HepG2 (cell line): ENCODE data around the gene DTNB. TPM values are rescaled to one million over a fixed set of nuclear protein-coding genes. Genes with fewer than 3 reads are reported as not detected.

Experiments
- ARNT2 ChIP-seq: sonication (generic); formaldehyde crosslinking; IDR thresholded peaks from 2 replicates; pipeline ENCODE4 v1.8.0; 2022; ENCODE audit warnings: mild to moderate bottlenecking, low read depth, missing genetic modification reagents, moderate library complexity
- HIC2 ChIP-seq: sonication (generic); formaldehyde crosslinking; IDR thresholded peaks from 2 replicates; pipeline ENCODE4 v1.9.0; 2022; ENCODE audit warnings: low read depth, missing genetic modification reagents
- MLXIP ChIP-seq: sonication (generic); formaldehyde crosslinking; IDR thresholded peaks from 2 replicates; pipeline ENCODE4 v1.9.0; 2021; ENCODE audit warnings: missing genetic modification reagents, borderline replicate concordance
- NFKBIZ ChIP-seq: IDR thresholded peaks from 2 replicates; pipeline ENCODE4 v1.6.1; 2018; ENCODE audit warnings: missing genetic modification reagents, missing compliant biosample characterization
- PHF20 ChIP-seq: sonication (generic); formaldehyde crosslinking; IDR thresholded peaks from 2 replicates; pipeline ENCODE4 v1.5.0; 2020; ENCODE audit warnings: mild to moderate bottlenecking, missing genetic modification reagents
- RERE ChIP-seq: IDR thresholded peaks from 2 replicates; pipeline ENCODE4 v1.6.1; 2016; ENCODE audit warnings: low read depth, missing genetic modification reagents, missing compliant biosample characterization
- SMC3 ChIP-seq: IDR thresholded peaks from 2 replicates; pipeline ENCODE4 v1.6.1; 2011; ENCODE audit warnings: low read length, improper control_type of control experiment
- SNAPC2 ChIP-seq: sonication (generic); formaldehyde crosslinking; IDR thresholded peaks from 2 replicates; pipeline ENCODE4 v1.8.1; 2022; ENCODE audit warnings: mild to moderate bottlenecking, missing genetic modification reagents
- SRF ChIP-seq: IDR thresholded peaks from 2 replicates; pipeline ENCODE4 v1.6.1; 2011; ENCODE audit warnings: mild to moderate bottlenecking, low read depth, low read length, moderate library complexity
- TRIM24 ChIP-seq: sonication (generic); formaldehyde crosslinking; IDR thresholded peaks from 2 replicates; pipeline ENCODE4 v1.8.0; 2022; ENCODE audit warnings: mild to moderate bottlenecking, missing genetic modification reagents
- ZNF124 ChIP-seq: sonication (generic); formaldehyde crosslinking; IDR thresholded peaks from 2 replicates; pipeline ENCODE4 v1.4.0; 2020; ENCODE audit warnings: missing genetic modification reagents
- ZNF136 ChIP-seq: sonication (generic); formaldehyde crosslinking; IDR thresholded peaks from 2 replicates; pipeline ENCODE4 v1.8.1; 2022; ENCODE audit warnings: low read depth, mild to moderate bottlenecking, moderate library complexity, missing genetic modification reagents
- ZNF800 ChIP-seq: sonication (generic); formaldehyde crosslinking; IDR thresholded peaks from 2 replicates; pipeline ENCODE4 v1.4.0; 2020; ENCODE audit warnings: missing genetic modification reagents
- ZSCAN21 ChIP-seq: sonication (generic); formaldehyde crosslinking; IDR thresholded peaks from 2 replicates; pipeline ENCODE4 v1.8.0; 2022; ENCODE audit warnings: mild to moderate bottlenecking, missing genetic modification reagents, moderate library complexity, borderline replicate concordance
- polyA plus RNA-seq, 8 experiments: library from polyadenylated mRNA; depleted of rRNA in 3 of 8; stranded (reverse) in 7 of 8; unstranded in 1 of 8; fragments of >200 nt; fragmentation: Illumina TruSeq in 4 of 8; extraction: Trizol in 4 of 8; gene quantifications; 2 replicates each; pipeline versions ENCODE4 v1.2.1 to v1.2.3, GENCODE V29; 2011 to 2016; ENCODE audit warnings: low read depth in 4 of 8, missing spikeins in 1 of 8, mixed read lengths in 1 of 8; ENCODE audit not compliant: insufficient read depth in 1 of 8
- total RNA-seq, 5 experiments: library from RNA; depleted of rRNA; stranded (reverse); fragments of >200 nt; fragmentation: Illumina TruSeq; extraction: Trizol; gene quantifications; 2 replicates each; pipeline ENCODE4 v1.2.3, GENCODE V29; 2016; ENCODE audit warnings: low read depth in 1 of 5

Gene DTNB
- total and polyA plus RNA-seq, 2 of the 13 experiments (the other 11 are each of a cell fraction or from before 2014, with no cell fraction given): 14.4 to 23.9 TPM

DNA sequence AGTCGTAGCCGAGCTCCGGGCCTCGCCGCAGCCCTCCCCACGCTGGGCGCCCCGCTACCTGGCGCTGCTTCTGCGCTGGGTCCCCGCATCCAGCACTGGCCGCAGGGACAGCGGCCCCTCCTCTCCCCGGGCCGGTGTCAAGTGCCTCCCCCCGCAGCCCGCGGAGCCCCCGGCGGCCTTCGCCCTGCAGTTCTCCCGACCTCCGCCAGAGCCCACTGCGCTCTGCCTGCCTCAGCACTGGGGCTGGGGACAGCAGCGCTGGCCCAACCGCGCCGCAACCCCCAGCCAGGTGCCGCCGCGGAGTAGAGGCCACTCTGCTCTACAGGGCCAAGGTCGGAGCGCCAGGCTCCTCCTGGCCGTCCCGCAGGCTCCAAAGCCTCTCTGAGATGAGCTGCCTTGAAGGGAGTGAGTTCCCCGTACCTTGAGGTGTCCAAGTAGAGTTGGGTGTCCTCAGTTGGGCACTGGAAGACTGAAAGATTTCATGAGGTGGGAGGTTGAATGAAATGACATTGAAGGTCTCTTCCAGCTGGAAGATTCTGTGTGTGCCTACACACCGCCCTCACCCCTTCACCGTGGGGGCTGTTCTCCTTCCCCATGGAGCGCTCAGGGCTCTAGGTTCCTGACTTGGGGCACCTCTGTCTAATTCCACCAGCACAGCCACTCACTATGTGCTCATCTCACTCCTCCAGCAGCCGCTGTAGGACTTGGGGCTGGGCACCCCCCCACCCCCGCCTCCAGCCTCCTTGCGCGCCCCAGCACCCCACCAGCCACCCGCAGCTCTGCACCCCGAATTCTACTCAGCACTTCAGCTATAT is 330.8 kb downstream of the DTNB start (continued):
- TF ChIP-seq ZNF136 (CRISPR knock-in tag): no peak
- peak; percentile 97 for TF ChIP-seq ZNF800
- 0 out of 2 replicates have a peak, but pooled peaks have one; percentile 30 for TF ChIP-seq PHF20
- no peak for TF ChIP-seq MLXIP (CRISPR knock-in tag)
- peak; percentile 71; the same call in 1 of the 2 replicates for TF ChIP-seq SNAPC2 (CRISPR knock-in tag)
- TF ChIP-seq NFKBIZ (CRISPR knock-in tag): peak; percentile 79
- TF ChIP-seq ZNF124 (CRISPR knock-in tag): peak; percentile 90
- TF ChIP-seq HIC2 (CRISPR knock-in tag): peak; percentile 61
- peak; percentile 19; the same call in 1 of the 2 replicates for TF ChIP-seq SMC3
- TF ChIP-seq ARNT2 (CRISPR knock-in tag): peak; percentile 90
- TF ChIP-seq ZSCAN21 (CRISPR knock-in tag): peak; percentile 90; the same call in 1 of the 2 replicates
- TF ChIP-seq TRIM24 (CRISPR knock-in tag): no peak
- TF ChIP-seq SRF: no peak
- TF ChIP-seq RERE (CRISPR knock-in tag): no peak; the same call in 1 of the 2 replicates
